Measurements from ENCODE around the gene WNT7B. TPM values are rescaled to one million over a fixed set of nuclear protein-coding genes. Genes with fewer than 3 reads are reported as not detected.

The WNT7B gene
- polyA plus RNA-seq, 4 donors, result 8.8 to 15.9 (median 10.8) TPM

DNA sequence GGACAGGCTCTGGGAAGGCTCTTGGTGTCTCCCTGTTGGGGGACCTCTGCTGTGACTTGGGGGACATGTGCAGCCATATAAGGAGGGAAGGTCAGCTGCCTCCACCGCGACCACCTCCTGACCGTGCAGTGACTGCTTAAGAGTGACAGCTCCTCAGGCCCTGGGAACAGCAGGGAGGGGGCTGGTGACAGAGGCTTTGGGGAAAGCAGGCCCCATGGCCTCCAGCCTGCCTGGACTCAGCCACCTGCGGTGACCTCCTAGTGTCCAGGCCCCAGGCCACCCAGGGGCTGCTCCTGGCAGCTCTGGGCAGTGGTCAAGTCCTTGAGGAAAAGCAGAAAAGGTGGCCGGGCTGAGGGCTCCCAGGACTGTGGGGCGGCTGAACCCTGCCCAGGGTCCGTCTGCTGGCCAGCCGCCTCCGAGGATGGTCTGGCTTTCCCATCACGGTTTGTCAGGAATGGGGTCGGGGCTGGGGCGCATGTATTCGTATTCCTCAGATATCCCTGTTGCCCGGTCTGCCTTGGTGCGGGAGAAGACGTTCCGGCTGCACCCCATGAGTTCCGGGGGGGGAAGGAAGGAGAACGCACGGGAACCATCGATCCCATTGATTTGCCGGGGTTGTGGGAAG lies 96.8 kb downstream of the WNT7B start:
- no peak for DNase-seq (ENCODE audit: low read depth in 4 of 4, low spot score in 2 of 4)

DNA sequence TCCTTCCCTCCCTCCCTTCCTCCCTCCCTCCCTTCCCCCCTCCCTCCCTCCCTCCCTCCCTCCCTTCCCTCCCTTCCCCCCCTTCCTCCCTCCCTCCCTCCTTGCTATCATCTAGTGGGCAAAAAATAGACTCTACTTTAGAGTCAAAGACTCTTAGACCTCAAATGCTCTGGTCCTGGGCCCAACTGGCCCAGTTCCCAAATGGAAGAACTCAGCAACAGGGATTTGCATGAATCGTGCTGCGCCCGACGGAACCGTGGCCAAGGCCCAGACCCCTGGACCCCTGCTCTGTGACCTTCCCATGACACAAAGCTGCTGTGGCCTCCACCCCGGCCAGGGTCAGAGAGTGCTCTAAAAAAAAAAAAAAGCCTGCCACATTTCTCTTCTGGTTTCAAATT lies 97.4 kb downstream of the WNT7B start:
- DNase-seq (ENCODE audit: low read depth in 4 of 4, low spot score in 2 of 4), result no peak

DNA sequence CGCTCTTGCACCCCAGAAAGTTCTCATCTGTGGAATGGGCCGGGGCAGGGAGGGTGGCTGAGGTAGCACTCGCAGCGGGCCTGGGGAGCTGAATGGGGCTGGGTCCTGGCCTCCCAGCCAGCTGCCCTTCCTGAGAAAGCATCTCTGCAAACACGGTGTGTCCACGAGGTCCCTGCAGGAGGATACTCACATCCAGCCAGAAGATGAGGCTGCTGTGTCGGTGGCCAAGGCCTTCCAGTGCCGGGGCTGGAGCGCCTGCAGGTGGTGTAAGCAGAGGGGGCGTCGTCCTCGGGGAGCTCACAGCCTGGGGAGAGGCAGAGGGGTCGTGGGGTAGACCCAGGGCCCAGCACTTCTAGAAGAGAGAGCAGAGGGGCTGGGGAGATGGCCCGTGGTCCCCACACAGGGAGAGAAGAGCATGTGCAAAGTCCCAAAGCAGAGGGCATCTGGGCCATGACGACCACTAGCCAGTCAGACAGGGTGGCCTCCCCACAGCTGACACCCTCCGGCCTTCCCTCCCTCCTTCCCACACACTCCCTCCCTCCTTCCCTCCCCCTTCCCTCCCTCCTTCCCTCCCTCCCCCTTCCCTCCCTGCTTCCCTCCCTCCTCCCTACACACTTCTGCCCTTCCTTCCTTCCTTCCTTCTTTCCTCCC lies 97.9 kb downstream of the WNT7B start:
- DNase-seq (ENCODE audit: low read depth in 4 of 4, low spot score in 2 of 4), result no peak

DNA sequence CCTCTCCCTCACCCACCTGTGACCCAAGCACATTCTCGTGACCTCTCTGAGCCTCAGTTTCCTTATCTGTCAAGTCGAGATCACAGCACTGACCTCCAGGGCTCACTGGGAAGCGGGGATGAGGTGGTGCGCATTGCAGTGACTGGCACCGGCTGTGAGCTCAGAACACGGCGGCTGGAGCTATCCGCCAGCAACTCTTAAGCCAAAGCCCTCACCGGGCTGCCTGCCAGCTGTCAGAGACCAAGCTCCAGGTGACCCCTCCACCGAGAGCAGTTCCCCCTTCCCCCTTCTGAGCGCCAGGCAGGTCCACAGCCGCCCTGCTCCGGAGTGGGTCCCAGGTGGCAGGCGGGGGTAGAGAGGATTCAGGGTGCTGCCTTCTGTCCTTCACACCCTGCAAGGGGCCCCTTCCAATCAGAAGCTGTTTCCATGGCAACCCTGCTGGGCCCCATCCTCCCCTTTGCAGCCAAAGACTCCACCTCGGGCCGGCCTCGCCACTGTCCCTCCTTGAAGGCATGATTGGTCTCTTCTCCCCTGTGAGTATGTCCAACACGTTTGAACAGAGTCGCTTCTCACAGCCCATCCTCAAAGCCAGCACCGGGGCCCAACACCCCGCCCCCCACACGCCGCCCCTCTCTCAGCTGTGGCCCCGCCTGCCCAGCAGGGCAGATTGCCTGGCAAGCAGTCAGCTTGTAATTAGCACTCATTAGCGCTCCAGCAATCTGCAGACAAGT lies 98.7 kb downstream of the WNT7B start:
- no peak for DNase-seq (ENCODE audit: low read depth in 4 of 4, low spot score in 2 of 4)

DNA sequence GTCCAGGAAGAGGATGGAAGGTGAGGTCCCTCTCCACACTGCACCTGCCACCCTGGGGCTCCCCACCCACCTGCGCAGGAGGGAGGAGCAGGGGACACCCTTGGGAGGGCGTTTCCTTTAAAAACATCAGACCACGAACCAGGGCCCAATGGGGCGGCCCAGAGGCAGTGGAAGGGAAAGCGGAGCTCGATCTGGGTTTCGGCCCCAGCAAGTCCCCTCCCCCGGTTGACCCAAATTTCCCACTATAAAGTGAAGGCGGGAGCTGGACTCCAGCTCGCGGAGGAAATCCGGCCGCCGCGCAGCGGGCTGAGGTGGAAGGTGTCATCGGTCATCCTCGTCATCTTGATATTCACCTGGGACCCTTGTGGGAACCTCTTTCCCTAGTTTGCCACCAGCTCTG lies 99.3 kb downstream of the WNT7B start:
- no peak for DNase-seq (ENCODE audit: low read depth in 4 of 4, low spot score in 2 of 4)

DNA sequence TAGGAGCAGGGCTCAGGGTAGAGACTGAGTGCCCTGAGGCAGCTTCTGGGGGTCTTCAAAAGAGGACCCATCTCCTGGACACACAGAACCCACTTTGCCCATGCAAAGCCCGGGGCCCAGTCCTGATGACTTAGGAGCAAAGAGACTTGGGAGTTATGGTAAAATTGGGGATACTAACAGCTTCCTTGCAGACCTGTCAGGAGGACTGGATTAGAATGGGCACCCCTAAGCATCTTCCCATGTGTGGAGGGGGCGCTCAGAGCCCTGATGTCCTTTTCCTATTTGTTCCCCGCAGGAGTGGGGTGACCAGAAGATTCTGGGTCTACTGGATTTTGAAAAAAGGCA lies 100.0 kb downstream of the WNT7B start:
- no peak for DNase-seq (ENCODE audit: low read depth in 4 of 4, low spot score in 2 of 4)

DNA sequence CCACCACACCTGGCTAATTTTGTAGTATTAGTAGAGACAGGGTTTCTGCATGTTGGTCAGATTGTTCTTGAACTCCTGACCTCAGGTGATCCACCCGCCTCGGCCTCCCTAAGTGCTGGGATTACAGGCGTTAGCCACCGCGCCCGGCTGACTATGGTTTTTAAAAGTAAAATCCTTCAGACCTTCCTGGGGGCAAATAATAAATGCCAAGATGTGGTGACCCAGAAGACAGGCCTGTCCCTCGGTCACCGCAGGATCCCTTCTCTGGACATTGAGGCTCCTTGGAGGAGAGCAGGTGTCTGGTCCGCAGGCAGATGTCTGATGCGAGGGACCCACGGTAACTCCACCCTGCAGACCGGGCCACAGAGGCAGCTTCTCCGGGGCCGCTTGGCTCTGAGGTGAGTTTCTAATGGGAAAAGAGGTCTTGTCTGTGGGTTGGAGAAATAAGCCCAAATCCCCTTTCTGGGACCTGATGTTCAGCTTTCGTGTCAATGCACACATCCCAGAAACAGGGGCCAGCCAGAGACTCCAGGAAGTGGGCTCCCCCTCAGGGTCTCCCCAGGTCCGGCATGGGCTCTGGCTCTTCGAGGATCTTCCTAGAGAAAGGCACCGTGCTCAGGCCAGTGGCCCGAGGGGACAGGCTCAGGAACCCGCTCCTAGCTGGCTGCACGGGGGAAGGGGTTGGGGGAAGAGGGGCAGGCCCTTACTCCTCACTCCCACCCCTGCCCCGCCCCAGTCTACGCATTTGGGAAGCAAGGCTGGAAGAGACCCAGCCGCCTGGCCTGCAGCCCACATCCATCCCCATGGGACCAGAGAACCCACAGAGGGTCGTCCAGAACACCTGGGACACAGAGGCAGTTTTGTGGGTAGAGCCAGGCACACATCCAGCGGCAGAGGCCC lies 100.6 kb downstream of the WNT7B start:
- no peak for DNase-seq (ENCODE audit: low read depth in 4 of 4, low spot score in 2 of 4)

DNA sequence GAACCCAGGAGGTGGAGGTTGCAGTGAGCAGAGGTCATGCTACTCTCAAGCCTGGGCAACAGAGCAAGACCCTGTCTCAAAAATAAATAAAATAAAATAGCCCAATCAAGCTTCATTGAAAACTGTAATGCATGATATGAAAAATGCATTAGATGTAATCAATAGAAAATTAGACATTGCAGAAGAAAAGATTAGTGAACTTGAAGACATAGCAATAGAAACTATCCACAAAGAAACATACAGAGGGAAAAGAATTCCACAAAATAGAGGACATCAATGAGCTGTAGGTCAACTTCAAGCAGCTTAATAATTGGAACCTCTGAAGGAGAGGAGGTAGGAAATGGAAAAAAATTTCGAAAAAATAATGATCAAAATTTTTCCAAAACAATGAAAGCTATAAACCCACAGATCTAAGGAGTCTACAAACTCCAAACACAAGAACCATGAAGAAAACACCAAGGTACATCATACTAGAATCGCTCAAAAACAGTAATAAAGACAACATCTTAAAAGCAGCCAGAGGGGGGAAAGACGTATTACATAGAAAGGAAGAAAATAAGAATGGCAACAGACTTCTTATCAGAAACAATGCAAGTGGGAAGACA lies 104.2 kb downstream of the WNT7B start:
- no peak for DNase-seq (ENCODE audit: low read depth in 4 of 4, low spot score in 2 of 4)

DNA sequence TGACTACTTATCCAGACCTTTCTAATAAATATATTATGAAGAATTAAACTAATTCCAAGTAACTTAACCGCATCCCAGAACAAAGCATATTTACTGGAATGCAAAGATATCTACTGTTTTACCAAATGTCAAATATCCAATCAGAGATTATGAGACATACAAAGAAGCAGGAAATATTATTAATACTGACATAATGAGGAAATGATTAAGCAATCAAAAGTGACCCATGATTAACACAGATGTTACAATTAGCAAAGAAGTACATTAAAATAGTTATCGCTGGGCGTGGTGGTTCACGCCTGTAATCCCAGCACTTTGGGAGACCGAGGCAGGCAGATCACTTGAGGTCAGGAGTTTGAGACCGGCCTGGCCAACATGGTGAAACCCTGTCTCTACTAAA lies 105.2 kb downstream of the WNT7B start:
- no peak for DNase-seq (ENCODE audit: low read depth in 4 of 4, low spot score in 2 of 4)

Other genes starting within 250 kb of the WNT7B start
- 10 to 100 TPM; 22.4 to 34.1 (median 28.3) TPM for gene PPARA, start 173.4 kb upstream of the WNT7B start, polyA plus RNA-seq (ENCODE audit: insufficient read length in 4 of 4)

Measured in left renal cortex interstitium (tissue), 4 donors.